ENCODE measurements around the gene FFAR3. TPM values are rescaled to one million over a fixed set of nuclear protein-coding genes. Genes with fewer than 3 reads are reported as not detected.

The FFAR3 gene, protein sequence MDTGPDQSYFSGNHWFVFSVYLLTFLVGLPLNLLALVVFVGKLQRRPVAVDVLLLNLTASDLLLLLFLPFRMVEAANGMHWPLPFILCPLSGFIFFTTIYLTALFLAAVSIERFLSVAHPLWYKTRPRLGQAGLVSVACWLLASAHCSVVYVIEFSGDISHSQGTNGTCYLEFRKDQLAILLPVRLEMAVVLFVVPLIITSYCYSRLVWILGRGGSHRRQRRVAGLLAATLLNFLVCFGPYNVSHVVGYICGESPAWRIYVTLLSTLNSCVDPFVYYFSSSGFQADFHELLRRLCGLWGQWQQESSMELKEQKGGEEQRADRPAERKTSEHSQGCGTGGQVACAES
- total RNA-seq, result not detected

DNA sequence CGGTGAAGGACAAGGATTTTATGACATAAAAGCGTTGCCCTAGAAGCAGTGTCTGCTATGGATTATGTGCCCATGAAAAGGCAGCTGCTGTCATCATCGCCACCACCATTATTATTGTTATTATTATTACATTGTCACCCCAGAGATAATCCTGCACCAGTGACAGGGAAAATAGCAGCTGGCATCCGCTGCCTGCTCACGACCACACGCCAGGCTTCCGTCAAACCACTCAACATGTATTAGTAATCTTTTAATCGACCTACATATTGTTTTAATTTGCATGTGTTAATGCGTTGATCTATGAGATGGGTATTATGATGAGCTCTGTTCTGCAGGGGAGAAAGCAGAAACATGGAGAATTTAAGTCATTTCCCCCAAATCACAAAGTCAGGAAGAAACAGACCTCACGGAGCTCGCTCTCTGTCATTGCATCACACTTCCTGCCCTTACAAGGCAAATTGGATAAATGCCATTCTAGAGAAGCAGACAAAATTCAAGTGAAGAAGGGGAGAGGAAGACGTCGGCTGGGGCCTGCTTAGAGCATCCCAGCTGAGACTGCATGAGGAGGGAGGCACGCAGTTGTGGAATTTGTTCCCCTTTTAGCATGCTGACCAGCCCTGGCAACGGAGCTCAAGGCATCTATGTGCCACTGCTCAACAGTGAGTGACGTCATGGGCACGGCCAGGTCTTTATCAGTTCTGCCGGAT is at the start of gene FFAR3:
Gene FFAR3, plus strand, starts transcription at position 594 of the 707 bp plus-strand sequence. CDS start 431 bp downstream, outside the sequence.
- no peak for ATAC-seq
- no peak within 1 kb of the TSS for H3K4me3 Mint-ChIP-seq
- no peaks in the 10 kb centered on the region for H3K36me3 Mint-ChIP-seq
- peak; percentile 22 for DNase-seq
- no peak within 1 kb of the TSS for H3K27ac Mint-ChIP-seq
- no peaks in the 10 kb centered on the region for H3K9me3 Mint-ChIP-seq (ENCODE audit: low read depth)
- CTCF ChIA-PET, result interaction anchor here (0.7 to 2.9 kb wide), 4 partner anchors 109 to 153 kb away, joined by 3 to 15 read pairs (median 7); no protein-coding TSS in a partner anchor
- peaks cover 19% of the 10 kb centered on the region for H3K4me1 Mint-ChIP-seq
- peaks cover 35% of the 10 kb centered on the region for H3K27me3 Mint-ChIP-seq

DNA sequence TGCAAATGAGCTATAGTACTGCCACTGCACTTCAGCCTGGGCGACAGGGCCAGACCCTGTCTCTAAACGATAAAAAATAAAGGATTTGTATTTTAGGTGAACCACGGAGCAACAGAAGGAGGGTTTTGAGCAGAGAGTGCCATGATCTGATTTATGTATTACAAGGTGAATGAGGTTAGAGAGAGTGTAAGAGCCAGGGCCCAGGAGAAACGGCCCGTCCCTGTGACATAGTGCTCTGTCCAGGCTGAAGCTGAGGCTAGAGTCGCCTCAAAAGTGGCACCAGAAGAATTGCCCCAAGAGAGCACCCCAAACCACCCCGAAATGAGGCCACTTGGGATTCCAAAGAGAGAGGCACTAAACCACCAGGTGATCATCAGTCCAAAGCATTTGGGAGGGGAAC is 49.4 kb upstream of the FFAR3 start:
- Mint-ChIP-seq H3K4me3 (no peak overlapping the region), H3K27ac (no peak overlapping the region), H3K9me3 (ENCODE audit: low read depth) (no peaks in the 10 kb centered on the region), H3K36me3 (no peaks in the 10 kb centered on the region), H3K4me1 (no peaks in the 10 kb centered on the region), H3K27me3 (peaks cover 9% of the 10 kb centered on the region)
- no peak for ATAC-seq
- CTCF ChIA-PET, result no interaction called here
- no peak for DNase-seq

DNA sequence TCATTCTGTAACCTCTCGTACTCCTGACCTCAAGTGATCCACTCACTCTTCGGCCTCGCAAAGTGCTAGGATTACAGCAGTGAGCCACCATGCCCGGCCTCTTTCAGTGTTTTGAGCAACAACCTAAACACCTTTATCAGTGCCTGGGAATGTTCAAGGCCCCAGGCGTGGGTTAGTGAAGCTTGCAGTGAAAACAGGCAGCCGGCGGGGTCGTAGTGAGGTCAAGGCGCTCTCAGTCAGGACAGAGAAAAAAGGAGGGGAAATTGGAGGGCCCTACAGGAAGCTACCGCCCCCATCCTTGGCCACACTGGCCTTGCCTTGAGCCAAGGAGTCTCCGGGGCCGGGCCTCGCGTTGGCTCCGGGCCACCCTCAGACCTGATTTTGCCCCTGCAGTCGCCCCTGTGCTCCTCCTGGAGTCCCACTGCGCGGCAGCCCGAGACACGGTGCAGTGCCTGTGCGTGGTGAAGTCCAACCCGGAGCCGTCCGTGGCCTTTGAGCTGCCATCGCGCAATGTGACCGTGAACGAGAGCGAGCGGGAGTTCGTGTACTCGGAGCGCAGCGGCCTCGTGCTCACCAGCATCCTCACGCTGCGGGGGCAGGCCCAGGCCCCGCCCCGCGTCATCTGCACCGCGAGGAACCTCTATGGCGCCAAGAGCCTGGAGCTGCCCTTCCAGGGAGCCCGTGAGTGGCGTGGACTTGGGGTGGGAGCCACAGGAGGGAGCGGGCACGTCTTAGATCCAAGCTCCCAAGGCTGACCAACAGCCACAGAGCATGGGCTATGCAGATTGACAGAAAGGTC is 48.6 kb upstream of the FFAR3 start:
- H3K27ac Mint-ChIP-seq, result no peak overlapping the region
- peaks cover 11% of the 10 kb centered on the region for H3K27me3 Mint-ChIP-seq
- no peaks in the 10 kb centered on the region for H3K9me3 Mint-ChIP-seq (ENCODE audit: low read depth)
- H3K4me1 Mint-ChIP-seq, result no peaks in the 10 kb centered on the region
- no peak for ATAC-seq
- H3K4me3 Mint-ChIP-seq, result no peak overlapping the region
- no peaks in the 10 kb centered on the region for H3K36me3 Mint-ChIP-seq
- CTCF ChIA-PET, result no interaction called here
- no peak for DNase-seq

DNA sequence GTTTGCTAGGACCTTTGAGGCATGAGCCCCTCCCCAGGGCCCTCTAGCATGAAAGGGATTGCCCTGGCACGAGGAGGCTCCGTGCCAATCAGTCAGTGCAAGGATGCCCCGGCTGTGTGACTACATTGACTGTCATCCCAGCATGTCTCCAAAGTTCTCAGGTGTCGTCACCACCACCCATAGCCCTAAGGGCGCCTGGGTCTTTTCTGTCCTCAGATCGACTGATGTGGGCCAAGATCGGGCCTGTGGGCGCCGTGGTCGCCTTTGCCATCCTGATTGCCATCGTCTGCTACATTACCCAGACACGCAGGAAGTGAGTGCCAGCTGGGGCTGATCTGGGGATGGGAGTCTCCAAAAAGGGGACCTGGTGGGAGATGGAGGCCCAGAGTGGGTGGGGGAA is 47.9 kb upstream of the FFAR3 start:
- ATAC-seq (no peak), DNase-seq (no peak)
- CTCF ChIA-PET, result no interaction called here
- Mint-ChIP-seq H3K36me3 (no peaks in the 10 kb centered on the region), H3K9me3 (ENCODE audit: low read depth) (no peaks in the 10 kb centered on the region), H3K4me3 (no peak overlapping the region), H3K4me1 (no peaks in the 10 kb centered on the region), H3K27me3 (peaks cover 14% of the 10 kb centered on the region), H3K27ac (no peak overlapping the region)

DNA sequence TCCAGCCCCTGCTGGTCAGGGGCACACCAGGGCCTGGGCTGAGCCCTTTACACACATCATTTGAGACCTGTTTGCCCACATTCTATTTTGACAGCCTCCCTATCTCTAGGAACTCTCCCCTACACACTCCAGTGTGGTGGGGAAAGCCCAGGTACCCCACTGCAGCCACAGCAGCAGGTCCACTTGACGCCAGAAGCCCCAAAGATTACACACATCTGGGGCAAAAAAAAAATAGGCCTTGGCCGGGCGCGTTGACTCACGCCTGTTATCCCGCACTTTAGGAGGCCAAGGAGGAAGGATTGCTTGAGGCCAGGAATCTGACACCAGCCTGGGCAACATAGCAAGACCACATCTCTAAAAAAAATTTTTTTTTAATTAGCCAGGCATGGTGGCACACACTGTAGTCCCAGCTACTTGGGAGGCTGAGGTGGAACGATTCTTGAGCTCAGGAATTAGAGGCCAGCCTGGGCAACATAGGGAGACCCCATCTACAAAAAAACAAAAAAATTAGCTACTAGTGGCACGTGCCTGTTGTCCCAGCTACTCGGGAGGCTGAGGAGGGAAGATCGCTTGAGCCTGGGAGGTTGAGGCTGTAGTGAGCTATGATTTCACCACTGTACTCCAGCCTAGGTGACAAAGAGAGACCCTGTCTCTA is 47.3 kb upstream of the FFAR3 start:
- H3K4me3 Mint-ChIP-seq, result no peak overlapping the region
- peaks cover 14% of the 10 kb centered on the region for H3K27me3 Mint-ChIP-seq
- ATAC-seq (no peak), DNase-seq (no peak)
- CTCF ChIA-PET, result no interaction called here
- H3K4me1 Mint-ChIP-seq, result no peaks in the 10 kb centered on the region
- H3K27ac Mint-ChIP-seq, result no peak overlapping the region
- H3K36me3 Mint-ChIP-seq, result no peaks in the 10 kb centered on the region
- no peaks in the 10 kb centered on the region for H3K9me3 Mint-ChIP-seq (ENCODE audit: low read depth)

DNA sequence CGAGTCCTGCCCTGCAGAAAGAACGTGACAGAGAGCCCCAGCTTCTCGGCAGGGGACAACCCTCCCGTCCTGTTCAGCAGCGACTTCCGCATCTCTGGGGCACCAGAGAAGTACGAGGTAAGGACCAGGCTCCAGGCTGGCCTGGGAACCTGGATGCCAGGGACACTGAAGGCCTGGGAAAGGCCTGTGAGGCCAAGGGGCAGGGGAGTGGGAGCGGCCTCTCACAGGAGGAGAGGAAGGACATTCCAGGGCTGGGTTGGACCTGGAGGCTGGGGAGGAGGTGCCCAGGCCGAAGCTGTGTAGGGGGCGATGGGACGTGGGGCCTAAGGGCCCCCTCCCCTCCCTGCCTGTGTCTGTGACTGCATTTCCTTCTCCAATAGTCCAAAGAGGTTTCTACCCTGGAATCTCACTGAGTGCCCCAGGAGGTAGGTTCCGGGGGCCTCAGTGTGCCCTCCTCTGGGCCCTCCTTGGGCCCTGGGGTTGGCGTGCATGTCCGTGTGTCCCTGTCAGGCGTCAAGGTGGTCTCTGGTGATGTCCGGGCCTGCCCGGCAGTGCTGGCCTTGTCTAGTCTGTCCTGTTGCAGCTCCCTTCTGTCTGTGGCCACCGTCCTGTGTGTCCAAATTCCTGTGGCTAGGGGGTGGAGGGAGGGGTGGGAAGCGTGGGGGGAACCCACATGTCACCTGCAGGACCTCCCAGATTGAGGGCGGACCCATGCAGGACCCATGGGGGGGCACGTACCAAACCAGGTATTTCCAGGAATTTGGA is 46.2 kb upstream of the FFAR3 start:
- ATAC-seq, result no peak
- Mint-ChIP-seq H3K4me1 (no peaks in the 10 kb centered on the region), H3K4me3 (no peak overlapping the region), H3K27me3 (peaks cover 14% of the 10 kb centered on the region), H3K27ac (no peak overlapping the region), H3K36me3 (no peaks in the 10 kb centered on the region), H3K9me3 (ENCODE audit: low read depth) (no peaks in the 10 kb centered on the region)
- CTCF ChIA-PET, result no interaction called here
- DNase-seq, result no peak

DNA sequence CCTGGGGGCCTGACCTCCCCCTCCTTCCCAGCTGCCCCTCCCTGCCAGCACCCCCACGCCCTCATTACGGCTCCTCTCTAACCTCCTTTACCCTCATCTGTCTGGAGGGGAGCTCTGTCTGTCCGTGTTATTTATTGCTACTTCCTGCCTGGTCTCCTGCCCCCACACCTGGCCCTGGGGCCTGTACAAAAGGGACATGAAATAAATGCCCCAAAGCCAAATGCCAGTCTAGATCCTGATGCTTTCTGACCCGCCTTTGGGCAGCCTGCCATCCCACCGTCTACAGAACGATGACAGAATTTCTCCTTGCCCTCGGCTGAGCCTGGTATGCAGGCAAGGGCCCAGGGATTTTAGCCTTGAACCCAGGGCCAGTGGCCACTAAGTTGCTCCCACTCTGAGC is 44.7 kb upstream of the FFAR3 start:
- no peak for ATAC-seq
- Mint-ChIP-seq H3K4me1 (peaks cover 2% of the 10 kb centered on the region), H3K9me3 (ENCODE audit: low read depth) (no peaks in the 10 kb centered on the region), H3K36me3 (no peaks in the 10 kb centered on the region), H3K27me3 (peaks cover 9% of the 10 kb centered on the region), H3K4me3 (no peak overlapping the region), H3K27ac (no peak overlapping the region)
- CTCF ChIA-PET, result interaction anchor here (1.4 kb wide), 1 partner anchor 182 kb away, joined by 3 read pairs; no protein-coding TSS in a partner anchor
- no peak for DNase-seq

DNA sequence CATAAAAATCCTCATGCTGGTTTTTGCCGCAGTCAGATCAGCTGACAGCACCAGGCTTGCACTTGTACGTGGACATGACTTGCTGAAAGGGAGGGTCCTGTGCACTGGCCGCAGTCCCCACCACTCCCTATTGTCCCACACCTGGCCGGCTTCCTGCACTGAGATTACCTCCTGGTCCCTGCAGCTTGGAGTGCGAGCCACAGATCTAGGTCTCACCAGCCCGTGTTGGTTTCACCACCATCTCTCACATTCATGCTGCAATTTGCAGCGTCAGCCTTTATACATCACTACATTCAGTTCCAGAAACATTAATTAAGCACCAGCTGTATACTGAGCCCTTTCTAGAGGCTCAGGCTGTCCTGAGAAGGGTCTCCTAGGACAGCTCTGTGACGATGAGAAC is 44.2 kb upstream of the FFAR3 start:
- no peaks in the 10 kb centered on the region for H3K36me3 Mint-ChIP-seq
- no peaks in the 10 kb centered on the region for H3K9me3 Mint-ChIP-seq (ENCODE audit: low read depth)
- ATAC-seq (no peak), DNase-seq (no peak)
- no peak overlapping the region for H3K4me3 Mint-ChIP-seq
- peaks cover 6% of the 10 kb centered on the region for H3K27me3 Mint-ChIP-seq
- H3K4me1 Mint-ChIP-seq, result peaks cover 7% of the 10 kb centered on the region
- CTCF ChIA-PET, result interaction anchor here (1.4 kb wide), 1 partner anchor 181 kb away, joined by 3 read pairs; no protein-coding TSS in a partner anchor
- H3K27ac Mint-ChIP-seq, result no peak overlapping the region

DNA sequence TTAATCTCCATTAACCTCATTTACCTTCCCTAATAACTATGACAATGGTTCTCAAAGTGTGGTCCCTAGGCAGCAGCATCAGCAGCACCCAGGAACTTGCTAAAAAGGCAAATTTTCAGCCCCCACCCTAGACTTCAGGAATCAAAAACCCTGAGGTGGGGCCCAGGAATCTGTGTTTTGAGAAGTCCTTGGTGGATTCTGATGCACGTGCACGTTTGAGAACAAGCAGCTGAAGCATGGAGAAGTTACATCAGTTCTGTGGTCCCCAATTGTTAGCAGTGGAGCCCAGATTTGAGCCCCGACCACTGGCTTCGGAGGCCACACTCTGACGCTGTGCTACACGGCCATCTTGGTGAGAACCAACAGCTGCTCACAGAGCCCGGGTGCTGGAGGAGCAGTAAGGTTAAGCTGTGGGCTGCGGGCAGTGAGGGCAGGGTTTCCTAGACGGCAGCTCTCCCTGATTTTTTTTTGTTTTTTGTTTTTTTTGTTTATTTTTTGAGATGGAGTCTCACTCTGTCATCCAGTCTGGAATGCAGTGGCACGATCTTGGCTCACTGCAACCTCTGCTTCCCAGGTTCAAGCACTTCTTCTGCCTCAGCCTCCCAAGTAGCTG is 43.3 kb upstream of the FFAR3 start:
- ATAC-seq, result no peak
- CTCF ChIA-PET, result interaction anchor here (1.4 kb wide), 1 partner anchor 181 kb away, joined by 3 read pairs; no protein-coding TSS in a partner anchor

DNA sequence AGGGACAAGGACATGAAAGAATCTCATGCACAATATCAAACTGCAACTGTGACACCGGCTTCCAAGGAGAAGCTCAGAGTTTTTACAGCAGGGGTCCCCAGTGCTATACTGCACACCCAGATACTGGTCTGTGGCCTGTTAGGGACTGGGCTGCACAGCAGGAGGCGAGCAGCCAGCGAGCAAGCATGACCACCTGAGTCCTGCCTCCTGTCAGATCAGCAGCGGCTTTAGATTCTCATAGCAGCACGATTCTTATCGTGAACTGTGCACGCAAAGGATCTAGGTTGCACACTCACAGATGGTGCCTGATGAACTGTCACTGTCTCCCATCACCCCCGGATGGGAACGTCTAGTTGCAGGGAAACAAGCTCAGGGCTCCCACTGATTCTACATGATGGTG is 42.4 kb upstream of the FFAR3 start:
- Mint-ChIP-seq H3K27ac (no peak overlapping the region), H3K4me3 (no peak overlapping the region), H3K9me3 (ENCODE audit: low read depth) (no peaks in the 10 kb centered on the region), H3K4me1 (peaks cover 7% of the 10 kb centered on the region), H3K27me3 (peaks cover 6% of the 10 kb centered on the region), H3K36me3 (no peaks in the 10 kb centered on the region)
- ATAC-seq (no peak), DNase-seq (no peak)
- CTCF ChIA-PET, result no interaction called here

More for the DNA sequence above, 43.3 kb upstream of the FFAR3 start:
- DNase-seq, result no peak
- Mint-ChIP-seq H3K4me3 (no peak overlapping the region), H3K36me3 (no peaks in the 10 kb centered on the region), H3K9me3 (ENCODE audit: low read depth) (no peaks in the 10 kb centered on the region), H3K4me1 (peaks cover 7% of the 10 kb centered on the region), H3K27ac (no peak overlapping the region), H3K27me3 (peaks cover 6% of the 10 kb centered on the region)

DNA sequence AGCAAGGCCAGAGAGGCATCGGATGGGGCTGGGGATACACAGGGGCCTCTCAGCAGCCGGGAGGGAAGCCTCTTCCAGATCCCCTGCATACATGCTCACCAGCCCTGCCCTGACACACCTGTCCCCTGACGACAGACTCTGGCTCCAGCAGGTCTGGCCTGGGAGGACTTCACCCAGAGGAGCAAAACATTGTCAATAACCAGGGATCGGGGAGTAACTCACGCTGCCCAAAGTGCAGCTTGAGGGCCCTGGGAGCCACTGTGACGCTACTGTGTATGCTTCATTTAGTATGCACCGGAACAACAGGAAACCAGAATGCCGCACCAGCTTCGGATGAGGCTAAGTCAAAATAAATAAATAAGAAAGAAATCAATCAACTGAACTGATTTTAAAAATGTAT is 41.7 kb upstream of the FFAR3 start:
- H3K9me3 Mint-ChIP-seq (ENCODE audit: low read depth), result no peaks in the 10 kb centered on the region
- ATAC-seq (no peak), DNase-seq (no peak)
- CTCF ChIA-PET, result no interaction called here
- H3K27ac Mint-ChIP-seq, result no peak overlapping the region
- peaks cover 7% of the 10 kb centered on the region for H3K4me1 Mint-ChIP-seq
- no peak overlapping the region for H3K4me3 Mint-ChIP-seq
- H3K27me3 Mint-ChIP-seq, result peaks cover 8% of the 10 kb centered on the region
- H3K36me3 Mint-ChIP-seq, result no peaks in the 10 kb centered on the region

DNA sequence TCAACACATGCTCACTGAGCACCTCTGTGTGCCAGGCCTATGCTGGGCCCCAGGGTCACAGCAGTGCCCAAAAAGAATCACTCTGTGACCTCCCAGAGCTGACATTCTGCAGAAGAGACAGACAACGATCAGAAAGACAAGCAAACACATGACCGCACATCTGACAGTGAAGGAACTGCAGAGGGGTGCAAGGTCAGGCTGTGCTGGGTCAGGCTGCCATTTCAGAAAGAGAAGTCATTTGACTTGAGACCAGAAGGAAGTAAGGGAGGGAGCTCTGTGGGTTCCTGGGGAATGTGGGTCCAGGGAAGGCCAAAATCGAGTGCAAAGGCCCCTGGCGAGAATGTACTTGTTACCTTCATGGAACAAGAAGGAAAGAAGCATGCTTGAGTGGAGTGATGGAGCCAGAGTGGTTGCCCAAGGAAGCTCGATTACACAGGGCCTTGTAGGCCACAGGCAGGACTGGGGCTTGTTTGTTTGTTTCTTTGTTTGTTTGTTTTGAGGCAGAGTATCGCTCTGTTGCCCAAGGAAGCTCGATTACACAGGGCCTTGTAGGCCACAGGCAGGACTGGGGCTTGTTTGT is 40.7 kb upstream of the FFAR3 start:
- CTCF ChIA-PET, result interaction anchor here (1.9 kb wide), 1 partner anchor 178 kb away, joined by 4 read pairs; no protein-coding TSS in a partner anchor

More for the DNA sequence above, 40.7 kb upstream of the FFAR3 start:
- Mint-ChIP-seq H3K36me3 (no peaks in the 10 kb centered on the region), H3K27me3 (peaks cover 9% of the 10 kb centered on the region), H3K4me3 (no peak overlapping the region), H3K27ac (no peak overlapping the region), H3K4me1 (peaks cover 7% of the 10 kb centered on the region), H3K9me3 (ENCODE audit: low read depth) (no peaks in the 10 kb centered on the region)
- DNase-seq (no peak), ATAC-seq (no peak)
